Activated T-helper 9 cell treated with anti-CD3 and anti-CD28 coated beads, Interleukin-2, amount 50 U/mL, for 16 hours (primary cell): ENCODE data around the gene ENPP3.

Experiments used
- DNase-seq: peaks from one replicate; pipeline ENCODE4 v3.0.0-alpha.2; 2020; ENCODE audit warnings: low read depth

Gene ENPP3

DNA sequence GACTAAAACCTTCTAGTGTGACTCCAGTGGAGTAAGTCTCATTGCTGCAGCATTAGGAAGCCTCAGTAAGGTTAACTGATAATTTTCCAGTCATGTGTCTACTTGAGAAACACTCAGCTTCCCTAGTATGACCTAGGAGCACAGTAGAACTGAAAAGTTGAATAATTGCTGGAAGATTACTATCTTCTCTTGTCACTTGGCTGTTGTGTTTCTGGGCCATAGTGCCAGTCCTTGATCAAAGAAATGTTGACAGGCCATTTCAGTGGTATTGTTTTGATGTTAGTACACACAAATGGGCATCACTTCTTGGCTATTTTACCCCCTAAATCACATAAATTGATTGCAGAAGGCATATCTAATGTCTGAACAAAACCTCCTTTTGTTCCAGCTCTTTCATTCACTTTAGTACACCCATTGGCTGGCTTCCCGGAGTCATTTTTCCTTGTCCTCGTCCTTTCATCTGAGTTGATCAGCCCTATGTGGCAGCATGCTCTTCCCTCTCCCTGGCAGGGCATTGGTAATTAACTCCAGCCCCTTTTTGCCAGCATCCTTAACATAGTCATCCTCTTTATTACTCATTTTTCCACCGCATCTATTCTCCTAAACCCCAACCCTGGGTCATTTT, 6.0 kb downstream of the ENPP3 start:
- no peak for DNase-seq

DNA sequence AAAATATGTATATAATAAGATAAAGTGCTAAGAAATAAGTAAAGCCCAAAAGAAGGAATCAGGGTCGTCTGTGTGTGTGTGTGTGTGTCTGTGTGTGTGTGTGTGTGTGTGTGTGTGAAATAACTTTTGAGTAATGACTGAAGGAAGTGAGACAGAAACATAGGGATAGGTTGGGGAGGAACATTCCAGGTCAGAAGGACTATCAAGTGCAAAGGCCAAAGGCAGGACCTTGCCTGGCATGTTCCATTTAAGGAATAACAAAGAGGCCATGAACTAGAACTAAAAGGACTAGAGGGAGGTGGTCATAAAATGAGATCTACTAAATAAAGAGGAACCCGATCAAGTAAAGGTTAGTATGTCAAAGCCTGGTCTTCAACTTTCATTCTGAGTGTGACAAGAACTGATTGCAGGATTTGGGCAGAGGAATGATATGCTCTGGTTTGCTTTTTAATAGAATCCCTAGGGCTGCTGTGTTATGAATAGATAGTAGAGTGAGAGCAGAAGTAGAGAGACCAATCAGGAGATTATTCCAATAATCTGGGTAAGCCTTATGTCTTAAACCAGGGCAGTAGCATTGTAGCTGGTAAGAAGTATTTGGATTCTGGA, 6.9 kb downstream of the ENPP3 start:
- no peak for DNase-seq

DNA sequence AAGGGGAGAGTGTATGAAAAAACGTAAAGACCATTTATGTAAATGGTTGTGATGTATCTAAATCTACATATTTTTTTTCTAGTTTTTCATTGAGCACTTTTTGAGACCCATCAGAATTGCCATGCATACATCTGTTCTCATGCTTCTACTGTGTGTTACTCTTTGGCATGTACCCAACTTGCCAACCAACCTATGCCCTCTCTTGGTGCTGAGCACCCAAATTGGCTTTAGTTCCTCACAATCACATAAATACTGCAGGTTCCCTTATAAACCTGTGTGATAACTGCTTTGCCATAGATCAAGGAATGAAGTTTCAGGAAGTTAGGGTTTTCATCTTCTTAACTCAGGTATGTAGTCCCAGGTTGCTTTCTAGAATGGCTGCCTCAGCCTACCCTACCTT, 7.8 kb downstream of the ENPP3 start:
- no peak for DNase-seq

DNA sequence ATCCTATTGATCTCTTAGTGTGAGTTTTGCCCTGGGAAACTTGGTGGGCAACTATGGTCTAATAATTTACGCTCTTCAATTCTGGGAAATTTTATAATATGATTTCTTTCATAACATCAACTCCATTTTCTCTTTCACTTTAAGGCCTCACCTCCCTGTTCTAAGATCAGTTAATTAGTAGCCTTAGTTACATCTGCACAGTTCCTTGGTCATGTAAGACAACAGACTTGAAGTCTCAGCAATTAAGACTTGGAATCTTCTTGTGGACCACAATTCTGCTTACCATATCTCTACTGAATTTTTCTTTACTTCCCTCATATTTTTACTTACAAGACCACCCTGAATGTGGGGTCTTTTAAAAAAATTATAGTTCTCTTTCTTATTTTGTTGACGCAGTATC, 8.7 kb downstream of the ENPP3 start:
- DNase-seq: no peak

DNA sequence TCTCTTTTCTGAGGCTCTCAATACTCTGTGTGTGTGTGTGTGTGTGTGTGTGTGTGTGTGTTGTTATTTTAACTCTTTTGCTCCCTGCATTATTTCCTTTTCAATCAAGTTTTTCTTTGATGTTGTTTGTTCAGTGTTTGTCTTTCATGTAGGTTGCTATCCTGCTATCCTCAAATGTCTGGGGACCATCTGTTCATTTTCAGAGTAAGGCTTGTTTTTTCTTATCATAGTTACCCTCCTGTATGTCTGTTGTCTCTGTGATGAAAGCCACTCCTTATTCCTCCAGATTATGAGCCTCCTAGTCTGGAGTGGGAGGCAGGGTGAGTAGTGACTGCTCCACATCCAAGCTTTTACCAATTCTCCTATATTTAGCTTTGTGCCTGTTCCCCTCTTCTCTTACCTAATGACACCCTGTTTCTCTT, 9.2 kb downstream of the ENPP3 start:
- no peak for DNase-seq

DNA sequence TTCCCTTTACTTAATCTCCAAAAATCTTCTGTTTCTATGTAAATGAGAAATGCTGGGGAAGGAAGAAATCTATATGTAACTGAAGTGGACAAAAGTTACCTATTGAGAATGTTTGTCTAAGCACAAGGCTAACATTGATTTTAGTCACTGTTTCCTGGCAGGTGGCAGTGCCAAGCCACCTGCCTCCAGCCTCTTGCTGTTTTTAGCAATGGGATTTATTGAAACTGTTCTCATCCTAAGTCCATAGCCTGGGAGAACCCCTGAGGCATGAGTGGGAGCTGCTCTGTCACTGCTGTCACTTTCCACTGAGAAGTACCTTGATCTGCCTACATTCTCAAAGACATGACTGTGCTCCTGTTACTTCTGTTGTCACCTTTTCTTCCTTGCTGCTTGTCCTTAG, 14.7 kb downstream of the ENPP3 start:
- no peak for DNase-seq

DNA sequence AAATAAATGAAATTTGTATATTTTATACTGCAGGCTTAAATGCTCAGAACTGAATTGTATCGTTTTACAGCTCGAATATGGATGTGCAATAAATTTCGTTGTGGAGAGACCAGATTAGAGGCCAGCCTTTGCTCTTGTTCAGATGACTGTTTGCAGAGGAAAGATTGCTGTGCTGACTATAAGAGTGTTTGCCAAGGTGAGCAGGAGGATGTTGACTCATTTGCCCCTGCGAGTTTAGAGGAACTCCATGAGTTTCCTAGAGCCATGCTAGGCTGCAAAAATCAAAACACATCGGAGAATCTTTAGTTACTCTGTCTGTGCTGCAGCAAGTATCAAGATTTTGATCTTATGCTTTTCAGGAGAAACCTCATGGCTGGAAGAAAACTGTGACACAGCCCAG, 15.4 kb downstream of the ENPP3 start:
- DNase-seq: no peak

DNA sequence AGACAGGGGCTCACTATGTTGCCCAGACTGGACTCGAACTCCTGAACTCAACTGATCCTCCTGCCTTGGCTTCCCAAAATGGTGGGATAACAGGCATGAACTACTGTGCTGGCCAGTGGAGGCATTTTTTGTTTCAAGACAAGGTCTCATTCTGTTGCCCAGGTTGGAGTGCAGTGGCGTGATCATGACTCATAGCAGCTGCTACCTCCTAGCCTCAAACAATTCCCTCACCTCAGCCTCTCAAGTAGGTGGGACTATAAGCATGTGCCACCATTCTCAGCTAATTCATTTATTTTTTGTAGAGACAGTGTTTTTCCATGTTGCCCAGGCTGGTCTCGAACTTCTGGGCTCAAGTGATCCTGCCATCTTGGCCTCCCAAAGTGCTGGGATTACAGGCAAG, 17.2 kb downstream of the ENPP3 start:
- DNase-seq: no peak

DNA sequence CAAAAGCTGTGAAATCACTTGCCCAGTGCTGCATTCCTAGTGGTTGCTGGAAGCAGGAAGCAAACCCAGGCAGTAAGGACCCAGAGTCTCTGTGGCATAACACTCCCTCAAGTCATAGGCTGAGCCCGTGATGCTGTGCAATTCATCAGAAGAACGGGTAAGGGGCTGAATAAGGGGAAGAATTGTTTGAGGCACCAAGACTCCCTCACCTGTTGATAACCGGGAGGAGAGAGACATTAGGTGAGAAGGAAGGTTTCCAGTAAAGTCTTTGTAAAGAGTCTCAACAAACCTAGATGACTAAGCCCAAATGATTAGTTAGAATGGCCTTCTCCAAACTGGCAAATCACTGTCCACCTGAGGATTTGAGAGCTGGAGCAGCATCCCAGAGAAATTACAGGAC, 18.3 kb downstream of the ENPP3 start:
- no peak for DNase-seq

DNA sequence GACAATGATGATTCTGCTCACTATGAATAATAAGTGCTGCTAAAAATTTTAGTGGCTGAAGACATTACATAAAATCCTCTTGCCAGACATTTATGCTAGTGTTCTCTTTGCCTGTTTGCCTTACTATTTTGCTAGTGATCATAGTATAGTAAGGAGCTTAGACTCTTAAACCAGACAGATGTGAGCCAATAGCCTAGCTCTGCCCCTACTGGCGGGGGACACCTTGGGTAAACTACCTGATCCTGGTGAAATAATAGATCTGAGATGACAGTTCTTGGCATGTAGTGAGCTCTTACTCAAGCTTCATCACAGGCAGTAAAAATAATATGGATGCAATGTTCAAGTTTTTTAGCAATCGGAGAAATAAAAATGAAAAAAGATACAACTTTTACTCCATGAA, 18.8 kb downstream of the ENPP3 start:
- no peak for DNase-seq

DNA sequence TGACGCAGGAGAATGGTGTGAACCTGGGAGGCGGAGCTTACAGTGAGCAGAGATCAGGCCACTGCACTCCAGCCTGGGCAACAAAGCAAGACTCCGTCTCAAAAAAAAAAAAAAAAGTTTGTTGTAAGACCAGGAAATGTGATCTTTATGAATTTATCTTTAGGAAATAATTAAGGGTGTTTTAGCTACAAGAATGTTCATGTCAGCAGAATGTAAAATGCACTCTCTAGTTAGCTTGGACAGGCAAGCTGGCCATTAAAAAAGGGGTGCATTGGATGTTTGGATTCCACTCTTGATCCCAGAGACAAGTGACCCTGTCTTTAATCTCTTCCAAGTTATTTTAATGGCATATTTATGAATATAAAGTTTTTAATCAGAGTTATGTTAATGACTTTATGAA, 19.6 kb downstream of the ENPP3 start:
- no peak for DNase-seq

DNA sequence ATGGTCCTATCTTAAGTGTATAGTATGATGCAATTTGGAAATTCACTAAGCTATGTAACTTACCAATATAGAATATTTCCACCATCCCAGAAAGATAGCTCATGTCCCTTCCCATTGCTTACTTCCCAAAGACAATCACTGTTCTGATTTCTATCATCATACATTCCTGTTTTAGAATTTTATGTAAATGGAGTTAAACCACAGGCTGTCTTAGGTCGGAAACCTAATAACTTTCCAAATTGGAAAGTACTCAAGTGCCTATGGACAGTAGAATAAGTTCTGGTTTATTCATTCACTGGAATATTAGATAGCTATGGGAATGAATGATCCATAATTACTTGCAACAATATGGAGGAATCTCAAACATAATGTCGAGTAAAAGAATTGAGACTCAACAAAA, 20.1 kb downstream of the ENPP3 start:
- no peak for DNase-seq

DNA sequence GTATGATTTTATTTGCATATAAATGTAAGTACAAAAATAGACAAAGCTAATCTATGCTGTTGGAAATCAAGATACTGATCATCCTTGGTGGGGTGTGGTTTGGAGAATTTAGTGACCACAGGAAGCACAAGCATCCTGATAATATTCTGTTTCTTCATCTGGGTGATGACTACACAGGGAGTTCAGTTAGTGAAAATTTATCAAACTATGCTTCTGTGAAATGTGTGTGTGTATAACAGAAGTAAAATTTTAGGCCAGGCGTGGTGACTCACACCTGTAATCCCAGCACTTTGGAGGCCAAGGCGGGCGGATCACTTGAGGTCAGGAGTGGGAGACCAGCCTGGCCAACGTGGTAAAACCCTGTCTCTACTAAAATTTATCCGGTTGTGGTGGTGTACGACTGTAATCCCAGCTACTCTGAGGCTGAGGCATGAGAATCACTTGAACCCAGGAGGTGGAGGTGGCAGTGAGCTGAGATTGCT, 20.6 kb downstream of the ENPP3 start:
- DNase-seq: no peak

DNA sequence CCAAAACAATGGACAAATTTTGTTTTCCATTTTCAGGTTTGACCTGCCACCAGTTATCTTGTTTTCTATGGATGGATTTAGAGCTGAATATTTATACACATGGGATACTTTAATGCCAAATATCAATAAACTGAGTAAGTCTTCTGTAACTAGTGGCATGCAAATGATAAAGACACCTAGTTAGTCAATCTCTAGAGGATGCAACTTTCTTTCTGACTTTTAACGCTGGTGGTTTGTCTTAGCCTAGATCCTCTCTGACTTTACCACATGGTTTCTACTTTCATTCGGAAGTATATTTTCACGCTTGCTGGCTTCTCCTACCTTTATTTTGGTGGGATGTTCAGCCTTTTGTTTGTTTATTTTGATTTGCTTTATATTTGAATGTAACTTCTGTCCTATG, 21.2 kb downstream of the ENPP3 start:
- no peak for DNase-seq

DNA sequence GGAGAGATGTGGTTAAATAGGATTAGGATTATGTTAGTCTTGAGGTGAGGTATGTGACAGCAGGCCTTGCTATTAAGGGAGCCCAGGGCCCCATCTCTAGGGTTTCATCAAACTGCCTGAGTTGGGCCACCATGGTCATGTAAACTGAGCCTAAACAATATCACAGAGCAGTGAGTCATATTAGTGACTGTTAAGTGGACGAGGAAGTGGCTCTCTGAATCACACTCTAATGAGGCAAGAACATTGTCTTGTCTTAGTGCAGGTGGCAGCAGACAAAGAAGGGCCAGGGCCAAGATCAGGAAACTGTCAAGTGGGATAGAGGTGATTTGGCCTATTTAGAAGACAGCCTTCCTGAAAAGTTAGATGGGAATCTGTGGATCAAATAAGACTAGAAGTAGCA, 23.1 kb downstream of the ENPP3 start:
- no peak for DNase-seq

DNA sequence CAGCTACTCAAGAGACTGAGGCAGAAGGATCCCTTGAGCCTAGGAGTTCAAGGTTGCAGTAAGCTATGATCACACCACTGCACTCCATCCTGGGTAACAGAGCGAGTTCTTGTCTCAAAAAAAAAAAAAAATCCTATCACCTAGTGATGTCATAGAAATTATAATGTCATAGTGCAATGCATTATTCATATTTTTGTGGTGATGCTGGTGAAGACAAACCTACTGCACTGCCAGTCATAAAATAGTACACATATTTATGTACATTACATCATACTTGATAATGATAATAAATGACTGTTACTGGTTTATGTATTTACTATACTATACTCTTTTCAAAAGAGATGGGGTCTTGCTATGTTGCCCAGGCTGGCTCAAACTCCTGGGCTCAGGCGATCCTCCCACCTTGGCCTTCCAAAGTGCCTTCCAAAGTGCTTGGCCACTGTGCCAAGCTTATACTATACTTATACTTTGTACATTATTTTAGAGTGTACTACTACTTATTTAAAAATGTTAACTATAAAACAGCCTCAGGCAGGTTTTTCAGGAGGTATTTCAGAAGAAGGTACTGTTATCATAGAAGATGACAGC, 26.6 kb downstream of the ENPP3 start:
- DNase-seq: no peak

DNA sequence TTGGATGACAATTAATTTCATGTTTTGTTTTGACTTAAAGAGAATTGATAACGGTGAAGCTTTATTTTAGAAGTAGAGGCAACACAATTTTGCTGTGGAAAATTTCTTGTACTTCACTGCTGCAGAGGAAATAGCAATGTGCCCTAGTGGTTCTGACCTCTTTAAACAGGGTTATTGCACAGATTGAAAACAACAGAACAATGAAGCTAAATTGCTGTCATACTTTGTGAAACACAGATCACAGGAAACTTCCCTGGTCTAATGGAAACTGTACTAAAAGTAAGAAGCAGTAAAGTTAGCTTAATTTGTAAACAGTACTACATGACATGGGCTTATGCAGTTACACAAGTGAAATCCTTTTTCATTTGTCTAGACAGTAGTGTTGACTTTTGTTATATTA, 32.8 kb downstream of the ENPP3 start:
- DNase-seq: no peak

DNA sequence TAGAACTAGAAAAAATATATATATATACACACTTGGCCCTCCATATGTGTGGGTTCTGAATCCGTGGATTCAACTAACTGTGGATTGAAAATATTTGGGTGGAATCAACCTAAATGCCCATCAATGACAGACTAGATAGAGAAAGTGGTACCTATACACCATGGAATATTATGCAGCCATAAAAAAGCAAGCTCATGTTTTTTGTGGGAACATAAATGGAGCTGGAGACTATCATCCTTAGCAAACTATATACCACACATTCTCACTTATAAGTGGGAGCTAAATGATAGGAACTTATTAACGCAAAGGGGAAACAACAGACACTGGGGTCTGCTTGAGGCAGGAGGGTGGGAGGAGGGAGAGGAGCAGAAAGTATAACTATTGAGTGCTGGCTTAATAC, 36.1 kb downstream of the ENPP3 start:
- DNase-seq: no peak

DNA sequence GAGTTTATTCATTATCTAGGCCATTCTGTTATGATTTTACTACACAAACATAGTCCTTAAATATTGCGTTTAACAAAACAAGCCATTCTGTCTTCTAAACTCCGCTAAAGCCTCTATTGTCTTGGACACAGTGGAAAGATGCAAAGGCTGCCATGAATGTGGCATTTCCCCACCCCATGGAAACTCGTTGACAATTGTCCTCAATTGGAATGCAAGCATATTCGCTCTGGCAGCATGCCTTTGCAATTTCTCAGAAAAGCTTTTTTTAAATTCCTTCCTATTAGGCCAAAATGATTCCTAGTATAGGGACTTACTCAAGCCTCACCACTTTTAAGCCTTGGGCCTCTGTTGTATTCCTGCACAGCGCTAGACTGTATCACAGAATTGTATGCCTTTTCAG, 41.3 kb downstream of the ENPP3 start:
- no peak for DNase-seq

DNA sequence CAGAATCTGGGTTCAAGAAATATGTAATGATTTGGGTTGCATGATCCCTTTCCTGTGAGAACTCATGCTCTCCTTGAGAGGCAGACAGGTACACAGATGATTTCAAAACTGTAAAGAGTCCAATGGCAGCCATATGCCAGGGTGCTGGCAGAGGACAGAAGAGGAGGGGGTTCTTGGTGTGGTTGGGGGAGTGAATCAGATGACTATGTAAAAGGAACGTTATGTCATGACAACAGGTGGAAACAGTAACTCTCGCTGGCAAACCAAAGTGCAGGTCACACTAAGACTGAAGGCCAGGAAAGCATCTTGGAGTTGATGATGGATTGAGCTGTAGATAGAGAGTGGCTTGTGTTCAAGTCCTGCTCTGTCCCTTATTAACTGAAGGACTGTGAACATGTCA, 43.8 kb downstream of the ENPP3 start:
- no peak for DNase-seq

DNA sequence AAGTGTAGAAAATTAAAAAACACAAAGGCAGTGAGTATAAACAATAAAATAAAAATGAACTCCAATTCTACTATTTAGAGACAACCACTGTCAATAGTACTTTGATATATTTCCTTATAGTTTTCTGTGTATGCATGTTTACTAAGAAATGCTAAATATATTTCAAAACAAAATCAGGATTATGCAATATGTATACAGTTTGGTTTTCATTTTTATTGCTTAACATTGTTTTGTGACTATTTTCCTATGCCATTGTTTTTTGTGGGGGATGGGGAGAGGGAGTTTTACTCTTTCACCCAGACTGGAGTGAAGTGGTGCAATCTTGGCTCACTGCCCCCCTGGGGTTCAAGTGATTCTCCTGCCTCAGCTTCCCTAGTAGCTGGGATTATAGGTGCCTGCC, 44.5 kb downstream of the ENPP3 start:
- DNase-seq: no peak

DNA sequence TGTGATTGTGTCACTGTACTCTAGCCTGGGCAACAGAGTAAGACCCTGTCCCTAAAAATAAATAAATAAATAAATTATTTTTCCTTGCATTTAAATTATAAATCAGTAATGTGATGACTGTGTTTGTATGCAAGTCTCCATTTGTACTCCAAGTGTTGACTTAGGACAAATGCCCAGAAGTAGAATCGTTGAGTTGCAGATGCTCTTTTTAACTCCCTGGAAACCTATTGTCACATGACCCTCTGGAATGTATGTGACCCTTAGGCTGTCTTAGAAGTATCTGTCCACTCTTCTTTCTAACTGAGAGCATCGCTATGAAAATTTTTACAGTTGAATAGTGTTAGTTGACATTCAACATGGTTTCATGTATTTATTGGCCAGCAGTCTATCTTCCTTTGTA, 45.3 kb downstream of the ENPP3 start:
- no peak for DNase-seq

DNA sequence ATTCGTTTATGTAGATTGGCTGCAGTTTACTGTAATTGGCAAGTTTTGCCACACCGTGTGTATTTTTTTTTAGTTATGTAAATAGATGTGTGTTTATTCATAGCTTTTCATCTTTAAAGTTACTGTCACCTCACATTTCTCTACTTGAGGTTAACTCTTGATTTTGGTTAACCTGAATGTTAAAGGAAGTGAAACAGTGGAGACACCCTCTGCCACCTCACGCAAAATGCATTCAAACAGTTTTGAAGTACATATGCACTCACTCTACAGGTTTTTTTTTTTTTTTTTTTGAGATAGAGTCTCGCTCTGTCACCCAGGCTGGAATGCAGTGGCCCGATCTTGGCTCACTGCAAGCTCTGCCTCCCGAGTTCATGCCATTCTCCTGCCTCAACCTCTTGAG, 46.4 kb downstream of the ENPP3 start:
- no peak for DNase-seq

DNA sequence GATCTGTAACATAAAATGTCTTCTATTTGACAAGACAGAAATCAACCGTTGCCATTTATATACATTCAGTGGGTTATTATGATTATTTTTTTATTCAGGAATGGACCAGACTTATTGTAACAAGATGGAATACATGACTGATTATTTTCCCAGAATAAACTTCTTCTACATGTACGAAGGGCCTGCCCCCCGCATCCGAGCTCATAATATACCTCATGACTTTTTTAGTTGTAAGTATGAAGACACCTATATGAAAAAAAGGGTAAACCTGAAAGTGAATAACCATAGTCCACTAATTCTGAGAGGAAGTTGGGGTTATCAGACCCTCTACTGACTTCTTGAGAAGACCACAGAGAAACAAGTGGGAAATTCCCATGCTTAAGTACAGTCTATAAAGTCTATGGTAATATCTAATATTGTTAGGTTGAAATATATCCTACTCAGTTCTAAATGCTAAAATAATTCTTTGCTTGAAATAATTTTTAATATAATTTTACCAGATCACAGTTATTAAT, 48.2 kb downstream of the ENPP3 start:
- DNase-seq: no peak
